ENCODE measurements around the gene TTC4.

TTC4 gene

GRCh38 chr1:54745864-54746263, 30.2 kb downstream of the TTC4 start:
- Histone ChIP-seq H3K4me1 (ENCODE audit: control insufficient read depth in 1 of 2, insufficient read depth in 1 of 2, low read depth in 1 of 2, low read length in 1 of 2) (no peaks in the 10 kb centered on the region), H3K27me3 (no peaks in the 10 kb centered on the region), H3K27ac (no peak overlapping the region), H3K36me3 (peaks cover 29% of the 10 kb centered on the region), H3K4me3 (ENCODE audit: low read depth in 1 of 2, low read length in 1 of 2) (no peak overlapping the region), H3K9me3 (no peaks in the 10 kb centered on the region)
- TF ChIP-seq, protein P1, sequence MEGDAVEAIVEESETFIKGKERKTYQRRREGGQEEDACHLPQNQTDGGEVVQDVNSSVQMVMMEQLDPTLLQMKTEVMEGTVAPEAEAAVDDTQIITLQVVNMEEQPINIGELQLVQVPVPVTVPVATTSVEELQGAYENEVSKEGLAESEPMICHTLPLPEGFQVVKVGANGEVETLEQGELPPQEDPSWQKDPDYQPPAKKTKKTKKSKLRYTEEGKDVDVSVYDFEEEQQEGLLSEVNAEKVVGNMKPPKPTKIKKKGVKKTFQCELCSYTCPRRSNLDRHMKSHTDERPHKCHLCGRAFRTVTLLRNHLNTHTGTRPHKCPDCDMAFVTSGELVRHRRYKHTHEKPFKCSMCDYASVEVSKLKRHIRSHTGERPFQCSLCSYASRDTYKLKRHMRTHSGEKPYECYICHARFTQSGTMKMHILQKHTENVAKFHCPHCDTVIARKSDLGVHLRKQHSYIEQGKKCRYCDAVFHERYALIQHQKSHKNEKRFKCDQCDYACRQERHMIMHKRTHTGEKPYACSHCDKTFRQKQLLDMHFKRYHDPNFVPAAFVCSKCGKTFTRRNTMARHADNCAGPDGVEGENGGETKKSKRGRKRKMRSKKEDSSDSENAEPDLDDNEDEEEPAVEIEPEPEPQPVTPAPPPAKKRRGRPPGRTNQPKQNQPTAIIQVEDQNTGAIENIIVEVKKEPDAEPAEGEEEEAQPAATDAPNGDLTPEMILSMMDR (IDR thresholded peaks at IDR 0.05): no peak

- no peaks in the 10 kb centered on the region for H3K4me1 ChIP-seq (ENCODE audit: control insufficient read depth in 1 of 2, insufficient read depth in 1 of 2, low read depth in 1 of 2, low read length in 1 of 2)
- no peak overlapping the region for H3K4me3 ChIP-seq (ENCODE audit: low read depth in 1 of 2, low read length in 1 of 2)
- H3K9me3 ChIP-seq: no peaks in the 10 kb centered on the region
- TF ChIP-seq, protein P1 (IDR thresholded peaks at IDR 0.05): no peak
- H3K27ac ChIP-seq: no peak overlapping the region
- H3K27me3 ChIP-seq: no peaks in the 10 kb centered on the region
- peaks cover 5% of the 10 kb centered on the region for H3K36me3 ChIP-seq
These were observed 32.6 kb downstream of the TTC4 start for GRCh38 chr1:54748094-54748835.

DNA sequence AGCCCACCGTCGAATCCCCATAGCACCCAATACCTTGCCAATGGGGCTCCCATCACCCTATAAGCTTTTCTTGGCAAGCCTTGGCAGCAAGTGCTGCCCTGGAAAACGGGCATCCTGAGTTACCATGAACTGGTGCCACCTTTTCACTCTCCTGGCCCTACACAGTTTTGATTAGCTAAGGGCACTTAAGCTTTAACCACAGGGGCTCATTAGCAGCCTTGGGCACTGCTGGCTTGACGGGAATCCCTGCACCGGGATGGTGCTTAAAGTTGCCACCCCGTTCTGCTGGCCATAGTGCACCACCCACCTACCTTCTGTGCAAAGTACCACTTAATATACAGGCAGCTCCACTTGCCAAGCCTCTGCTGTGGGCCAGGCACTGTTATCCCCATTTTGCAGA, 34.9 kb downstream of the TTC4 start:
- Histone ChIP-seq H3K36me3 (no peaks in the 10 kb centered on the region), H3K4me3 (ENCODE audit: low read depth in 1 of 2, low read length in 1 of 2) (no peak overlapping the region), H3K27ac (no peak overlapping the region), H3K27me3 (no peaks in the 10 kb centered on the region), H3K4me1 (ENCODE audit: control insufficient read depth in 1 of 2, insufficient read depth in 1 of 2, low read depth in 1 of 2, low read length in 1 of 2) (no peaks in the 10 kb centered on the region), H3K9me3 (no peaks in the 10 kb centered on the region)
- TF ChIP-seq, protein P1 (IDR thresholded peaks at IDR 0.05): no peak

DNA sequence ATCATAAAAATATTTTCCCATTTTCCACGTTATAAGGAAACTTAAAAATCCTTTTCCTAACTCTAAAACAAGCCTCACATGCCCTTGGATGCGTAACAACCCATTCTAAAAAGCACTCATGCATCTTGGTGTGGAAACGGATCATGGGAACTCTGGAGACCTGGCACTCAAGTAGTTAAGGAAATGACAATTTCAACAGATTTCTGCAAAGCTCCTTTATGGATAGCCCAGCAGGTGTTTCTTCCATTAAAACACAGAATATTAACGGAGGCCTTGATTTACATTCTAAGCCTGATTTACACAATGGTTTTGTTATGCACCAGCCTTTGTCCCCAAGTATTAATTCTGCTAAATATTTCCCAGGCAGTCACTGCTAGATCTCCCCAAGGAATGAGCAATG, 35.8 kb downstream of the TTC4 start:
- Histone ChIP-seq H3K27me3 (no peaks in the 10 kb centered on the region), H3K27ac (no peak overlapping the region), H3K9me3 (no peaks in the 10 kb centered on the region), H3K4me3 (ENCODE audit: low read depth in 1 of 2, low read length in 1 of 2) (no peak overlapping the region), H3K36me3 (no peaks in the 10 kb centered on the region), H3K4me1 (ENCODE audit: control insufficient read depth in 1 of 2, insufficient read depth in 1 of 2, low read depth in 1 of 2, low read length in 1 of 2) (no peaks in the 10 kb centered on the region)
- TF ChIP-seq, protein P1 (IDR thresholded peaks at IDR 0.05): no peak

DNA sequence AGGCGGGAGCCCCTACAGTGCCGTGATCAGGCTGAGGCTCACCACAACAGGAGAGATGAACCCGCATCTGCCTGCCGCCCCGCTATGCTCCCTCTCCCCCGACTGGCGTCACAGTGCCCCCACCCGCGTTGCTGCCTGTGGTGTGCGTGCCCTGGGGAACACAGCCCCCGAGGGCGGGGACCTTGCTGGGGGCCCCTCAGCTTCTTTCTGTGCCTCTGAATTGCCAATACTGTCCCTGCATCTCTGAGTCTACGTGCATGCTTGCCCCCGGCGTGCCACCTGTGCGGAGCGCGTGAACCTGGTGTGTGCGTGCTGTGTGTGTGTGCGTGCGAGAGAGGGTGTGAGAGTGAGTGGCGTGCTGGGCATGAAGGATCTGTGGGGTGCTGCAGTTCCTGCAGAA, 38.4 kb downstream of the TTC4 start:
- Histone ChIP-seq H3K27me3 (no peaks in the 10 kb centered on the region), H3K4me1 (ENCODE audit: control insufficient read depth in 1 of 2, insufficient read depth in 1 of 2, low read depth in 1 of 2, low read length in 1 of 2) (no peaks in the 10 kb centered on the region), H3K36me3 (peaks cover 21% of the 10 kb centered on the region), H3K9me3 (no peaks in the 10 kb centered on the region), H3K4me3 (ENCODE audit: low read depth in 1 of 2, low read length in 1 of 2) (no peak overlapping the region), H3K27ac (no peak overlapping the region)
- TF ChIP-seq, protein P1 (IDR thresholded peaks at IDR 0.05): no peak
